ENCODE data around the gene RALGAPB.
A peak's percentile ranks its signal among the peaks of the same experiment; 100 is the strongest.
"Not testable (repeated sequence)": the region's sequence is repeated elsewhere in the genome, so short reads cannot be mapped to it uniquely, and the experiment has no call there.

The RALGAPB gene

DNA sequence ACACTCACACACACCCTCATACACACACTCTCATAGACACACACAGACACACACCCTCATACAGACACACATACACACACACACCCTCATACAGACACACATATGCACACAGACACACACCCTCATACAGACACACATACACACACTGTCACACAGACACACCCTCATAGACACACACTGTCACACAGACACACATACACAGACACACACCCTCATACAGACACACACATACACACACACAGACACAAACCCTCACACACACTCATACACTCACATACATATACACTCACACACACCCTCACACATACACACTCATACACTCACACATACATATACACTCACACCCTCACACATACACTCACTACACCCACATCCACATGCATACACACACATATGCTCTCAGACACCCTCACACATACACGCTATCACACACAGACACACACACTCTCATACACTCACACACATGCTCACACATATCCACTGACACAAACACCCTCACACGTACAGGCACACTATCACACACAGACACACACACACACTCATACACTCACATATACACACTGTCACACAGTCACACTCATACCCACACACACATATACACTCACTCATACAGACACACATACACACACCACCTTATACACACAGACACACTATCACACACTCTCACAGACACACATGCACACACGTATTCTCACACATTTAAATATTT lies 117.5 kb downstream of the RALGAPB start:
- no peak for DNase-seq

DNA sequence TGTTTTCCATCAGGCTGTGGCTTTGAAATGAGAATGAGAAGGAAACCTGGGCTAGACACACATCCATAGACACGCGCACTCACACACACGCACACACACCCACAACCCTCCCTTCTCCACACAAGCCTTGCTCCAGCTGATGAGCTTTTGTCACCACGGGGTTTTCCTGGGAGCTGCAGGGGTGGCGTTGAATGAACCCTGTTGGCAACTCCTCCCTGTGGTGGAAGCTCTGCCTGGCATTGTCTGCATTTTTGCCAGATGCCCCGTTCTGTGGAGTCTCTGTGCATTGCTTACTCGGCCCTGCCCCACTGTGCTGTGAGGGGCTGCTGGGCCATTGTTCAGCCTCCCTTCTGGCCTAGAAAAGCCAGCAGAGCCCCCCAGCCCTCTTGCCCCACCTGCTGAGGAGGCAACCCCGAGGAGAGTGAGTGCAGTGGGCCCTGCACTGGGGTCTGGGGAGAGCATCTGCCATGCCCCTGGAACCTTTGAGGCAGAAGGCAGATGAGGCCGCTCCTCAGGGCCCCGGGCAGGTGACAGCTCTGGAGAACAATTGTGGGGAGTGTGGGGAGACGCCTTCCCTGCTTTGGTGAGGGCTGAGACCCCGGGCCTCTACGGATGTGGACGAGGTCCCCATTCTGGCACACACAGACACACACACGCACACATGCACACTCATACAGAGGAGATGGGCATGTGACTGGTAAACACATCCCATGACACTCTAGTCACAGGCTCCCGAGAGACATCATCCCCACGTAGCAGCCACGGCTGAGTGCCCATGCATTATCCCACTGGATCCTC lies 118.2 kb downstream of the RALGAPB start:
- DNase-seq: no peak

DNA sequence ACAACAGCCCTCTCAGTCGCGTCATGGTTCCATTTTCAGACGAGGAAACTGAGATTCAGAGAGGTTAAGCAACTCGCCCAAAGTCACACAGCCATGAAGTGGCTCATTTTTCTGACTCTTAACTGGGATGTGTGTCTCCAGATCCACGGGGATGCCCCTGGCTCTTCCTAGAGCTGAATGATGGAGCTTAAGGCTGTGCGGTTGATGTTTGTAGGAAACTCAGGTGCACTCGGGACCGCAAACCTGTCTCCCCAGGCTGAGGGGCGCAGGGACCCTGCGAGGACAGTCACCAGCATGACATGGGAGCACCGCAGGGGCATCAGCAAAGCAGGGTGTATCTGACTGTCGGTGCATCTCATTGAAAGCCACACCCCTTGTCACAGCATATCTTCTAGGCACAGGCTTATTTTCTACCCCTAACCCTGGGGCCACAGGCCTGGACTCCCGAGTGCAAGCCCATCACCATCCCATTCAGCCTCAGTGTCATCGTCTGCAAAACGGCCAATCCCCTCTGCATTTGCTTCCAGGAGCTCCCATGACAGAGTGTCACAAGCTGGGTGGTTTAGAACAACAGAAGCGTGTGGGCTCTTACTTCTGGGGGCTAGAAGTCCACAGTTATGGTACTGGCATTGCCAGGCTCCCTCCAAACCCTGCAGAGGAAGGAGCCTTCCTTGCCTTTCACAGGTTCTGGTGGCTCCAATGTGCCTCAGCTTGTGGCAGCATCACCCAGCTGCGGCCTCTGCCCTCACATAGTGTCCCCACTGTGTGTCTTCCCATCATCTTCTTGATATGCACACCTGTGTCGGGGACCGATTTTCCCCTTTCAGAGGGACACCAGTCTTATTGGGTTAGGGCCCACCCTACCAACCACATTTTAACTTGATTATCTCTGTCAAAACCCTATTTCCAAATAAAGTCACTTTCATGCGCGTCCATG lies 119.1 kb downstream of the RALGAPB start:
- DNase-seq: no peak

DNA sequence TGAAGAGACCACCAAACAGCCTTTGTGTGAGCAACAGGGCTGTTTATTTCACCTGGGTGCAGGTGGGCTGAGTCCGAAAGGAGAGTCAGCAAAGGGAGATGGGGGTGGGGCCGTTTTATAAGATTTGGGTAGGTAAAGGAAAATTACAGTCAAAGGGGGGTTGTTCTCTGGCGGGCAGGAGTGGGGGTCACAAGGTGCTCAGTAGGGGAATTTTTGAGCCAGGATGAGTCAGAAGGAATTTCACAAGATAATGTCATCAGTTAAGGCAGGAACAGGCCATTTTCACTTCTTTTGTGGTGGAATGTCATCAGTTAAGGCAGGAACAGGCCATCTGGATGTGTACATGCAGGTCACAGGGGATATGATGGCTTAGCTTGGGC lies 119.8 kb downstream of the RALGAPB start:
- DNase-seq: not testable (repeated sequence)

DNA sequence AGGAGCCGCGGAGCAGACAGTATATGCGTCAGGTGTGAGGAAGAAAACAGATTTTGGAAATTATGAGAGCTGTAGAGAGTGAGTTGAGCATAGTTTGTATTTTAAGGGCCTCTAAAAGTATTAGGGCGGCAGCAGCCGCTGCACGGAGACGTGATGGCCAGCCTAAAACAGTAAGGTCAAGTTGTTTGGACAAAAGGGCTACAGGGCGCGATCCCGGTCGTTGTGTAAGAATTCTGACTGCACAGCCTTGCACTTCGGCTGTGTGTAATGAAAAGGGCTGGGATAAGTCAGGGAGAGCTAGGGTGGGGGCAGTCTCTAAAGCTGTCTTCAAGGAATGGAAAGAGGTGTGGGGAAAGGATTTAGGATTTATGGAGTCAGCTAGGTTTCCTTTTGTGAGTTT lies 121.6 kb downstream of the RALGAPB start:
- not testable (repeated sequence) for DNase-seq

DNA sequence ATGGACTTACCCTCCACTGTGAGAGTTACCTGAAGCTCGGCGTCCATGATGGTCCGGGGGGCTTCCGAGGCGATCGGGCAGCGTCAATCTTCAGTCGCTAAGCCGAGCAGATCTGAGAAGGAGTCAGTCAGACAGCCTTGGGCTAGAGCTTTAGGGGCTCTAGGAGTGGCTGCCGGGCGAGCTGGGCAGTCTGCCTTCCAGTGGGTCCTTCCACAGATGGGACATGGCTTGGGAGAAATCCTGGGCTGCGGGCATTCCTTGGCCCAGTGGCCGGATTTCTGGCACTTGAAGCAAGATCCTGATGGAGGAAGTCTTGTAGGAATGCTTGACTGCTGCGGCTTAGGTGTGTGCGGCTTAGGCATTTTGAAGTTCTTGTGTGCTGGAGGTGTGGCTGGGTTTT lies 123.2 kb downstream of the RALGAPB start:
- not testable (repeated sequence) for DNase-seq

DNA sequence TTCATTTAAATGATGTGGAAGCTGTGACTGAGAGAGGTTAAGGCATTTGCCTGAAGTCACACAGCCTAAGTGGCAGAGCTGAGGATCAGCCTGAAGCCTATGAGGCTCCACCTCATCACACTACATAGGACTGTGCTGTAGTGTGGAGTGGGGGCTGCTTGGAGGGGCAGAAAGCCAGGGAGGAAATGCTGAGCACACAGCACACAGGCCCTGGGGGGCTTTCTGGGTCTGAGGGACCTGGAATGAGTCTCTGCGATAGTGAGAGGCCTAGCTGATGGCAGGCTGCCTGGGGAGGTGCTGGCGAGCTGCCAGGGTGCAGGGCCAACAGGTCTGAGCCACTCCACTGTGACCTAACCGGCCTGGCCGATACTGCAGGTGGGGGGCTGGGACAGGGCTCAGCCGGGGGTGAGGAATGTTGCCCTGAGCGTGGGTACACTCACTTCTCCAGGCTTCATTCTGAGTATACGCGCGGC lies 126.8 kb downstream of the RALGAPB start:
- DNase-seq: no peak

DNA sequence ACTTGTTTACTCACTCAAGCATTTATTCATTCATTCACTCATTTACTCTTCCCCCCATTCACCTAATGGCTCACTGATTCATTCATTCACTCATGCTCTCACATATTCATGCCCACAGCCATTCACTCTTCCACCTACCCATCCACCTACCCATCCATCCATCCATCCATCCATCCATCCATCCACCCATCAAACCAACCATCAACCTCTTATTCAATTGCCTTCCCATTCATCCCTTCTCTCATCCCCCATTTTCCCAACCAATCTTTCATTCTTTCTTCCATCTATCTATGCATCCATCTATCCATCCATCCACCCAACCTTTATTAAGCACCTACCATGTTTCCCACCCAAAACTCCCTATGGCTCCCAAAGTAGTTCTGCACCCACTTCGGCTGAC lies 127.4 kb downstream of the RALGAPB start:
- no peak for DNase-seq

DNA sequence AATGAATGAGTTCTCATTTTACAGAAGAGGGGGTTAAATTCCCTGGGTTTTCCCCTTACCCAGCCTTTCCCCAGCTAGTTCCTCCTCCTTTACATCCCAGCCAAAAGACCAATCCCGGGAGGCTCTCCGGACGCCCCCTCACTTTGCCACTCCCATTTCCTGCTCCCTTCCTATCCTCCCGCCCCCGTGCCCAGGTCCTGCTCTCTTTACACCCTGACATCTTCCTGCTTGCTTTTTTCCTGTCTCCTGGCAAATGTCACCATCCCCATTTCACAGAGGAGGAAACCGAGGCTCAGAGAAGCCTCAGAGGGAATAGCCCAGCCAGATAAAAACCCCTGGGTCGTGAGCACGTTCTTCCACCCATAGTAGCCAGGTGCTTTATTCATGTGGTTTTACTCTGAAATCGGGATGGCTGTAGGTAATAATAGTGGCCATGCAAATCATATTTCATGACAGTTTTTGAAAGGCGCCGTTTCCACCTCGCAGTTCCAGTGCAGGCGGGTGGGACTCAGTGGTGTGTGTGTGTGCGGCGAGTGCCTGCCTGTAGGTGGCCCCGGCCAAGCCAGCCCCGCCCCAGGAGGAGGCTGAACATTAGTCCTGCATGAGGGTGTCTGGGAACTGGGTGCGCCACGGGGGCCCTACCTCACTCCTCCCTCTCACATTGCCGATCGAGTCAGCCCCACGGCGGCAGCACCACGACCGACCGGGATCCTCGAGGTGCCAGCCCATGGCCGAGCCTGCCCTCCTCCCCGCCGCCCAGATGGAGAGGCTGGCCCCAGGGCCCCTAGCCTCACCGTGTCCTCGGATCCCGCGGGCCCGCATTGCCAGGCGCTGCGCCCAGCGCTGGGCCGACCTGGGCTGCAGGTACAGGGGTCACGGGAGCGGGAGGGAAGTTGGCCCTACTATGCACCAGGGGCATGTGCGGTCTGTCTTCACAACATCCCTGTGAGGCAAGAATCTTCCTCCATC lies 128.9 kb downstream of the RALGAPB start, which contains the start of gene ARHGAP40:
TSS of gene ARHGAP40 (plus strand) at position 594 of the 969 bp plus-strand sequence.
- DNase-seq: peak; percentile 5

DNA sequence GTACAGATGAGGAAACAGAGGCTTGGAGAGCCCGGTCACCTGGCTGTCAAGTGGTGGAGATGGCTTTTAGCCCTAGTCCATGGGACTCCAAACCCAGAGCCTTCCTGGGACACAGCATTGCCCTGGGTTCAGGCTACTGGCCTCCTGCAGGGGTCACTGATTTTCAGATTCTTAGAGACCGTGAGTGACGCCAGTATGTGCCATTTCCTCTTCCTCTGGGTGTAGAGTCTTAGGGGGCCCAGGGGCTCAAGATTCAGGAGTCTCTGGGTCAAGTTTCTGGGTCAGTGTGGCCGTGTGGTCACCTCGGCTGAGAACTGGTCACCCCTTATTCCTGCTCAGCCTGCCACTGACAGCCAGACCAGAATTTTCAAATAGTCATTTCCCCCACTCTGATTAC lies 129.5 kb downstream of the RALGAPB start:
- no peak for DNase-seq

DNA sequence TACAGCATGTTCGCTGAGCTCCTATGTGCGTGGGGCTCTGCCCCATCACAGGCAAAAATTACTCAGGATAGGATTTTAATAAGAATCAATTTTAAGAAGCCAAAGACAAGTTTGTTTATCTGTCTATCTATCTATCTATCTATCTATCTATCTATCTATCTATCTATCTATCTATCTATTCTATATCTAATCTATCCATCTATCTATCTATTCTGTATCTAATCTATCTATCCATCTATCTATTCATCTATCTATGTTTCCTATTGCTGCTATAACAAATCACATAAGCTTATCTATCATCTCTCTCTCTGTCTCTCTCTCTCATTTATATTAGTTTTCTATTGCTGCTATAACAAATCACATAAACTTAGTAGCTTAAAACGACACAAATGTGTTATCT lies 130.6 kb downstream of the RALGAPB start:
- DNase-seq: no peak

DNA sequence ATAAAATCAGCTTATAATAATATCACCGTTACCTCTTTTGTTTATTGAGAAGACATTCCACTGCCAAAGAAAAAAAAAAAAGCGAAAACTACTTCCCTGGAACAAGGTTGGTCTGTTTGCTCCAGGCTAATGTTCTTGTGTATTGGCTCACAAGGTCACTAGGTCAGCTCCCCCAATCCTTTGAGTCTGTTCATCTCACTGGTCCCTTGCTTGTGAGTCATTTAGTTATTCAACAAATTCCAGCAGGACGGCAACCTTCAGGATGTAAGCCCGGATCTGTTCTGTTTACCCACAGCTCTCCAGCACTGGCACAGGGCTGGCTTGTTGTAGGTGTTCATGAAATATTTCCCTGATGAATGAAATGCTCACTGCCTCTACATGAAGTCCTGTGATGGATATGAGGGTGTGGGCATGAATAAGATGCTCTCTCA lies 132.2 kb downstream of the RALGAPB start:
- DNase-seq: no peak

DNA sequence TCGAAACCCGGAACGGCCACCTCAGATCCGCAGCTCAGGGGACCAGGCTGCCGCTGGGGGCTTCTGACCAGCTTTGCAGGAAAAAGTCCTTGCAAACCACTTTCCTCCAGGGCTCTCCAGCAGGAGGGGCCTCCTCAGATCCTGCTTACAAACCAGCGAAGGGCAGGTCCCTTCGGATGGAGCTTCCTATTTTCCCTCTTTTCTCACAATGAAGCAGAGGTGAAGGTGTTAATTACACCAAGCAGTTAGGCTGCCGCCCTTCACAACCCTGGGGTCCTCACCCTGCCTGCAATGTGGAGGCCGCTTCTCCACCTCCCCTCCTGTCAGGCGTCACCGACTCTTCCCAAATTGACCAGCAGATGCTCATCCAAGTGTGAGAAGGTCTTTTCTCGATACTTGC lies 134.7 kb downstream of the RALGAPB start:
- no peak for DNase-seq

DNA sequence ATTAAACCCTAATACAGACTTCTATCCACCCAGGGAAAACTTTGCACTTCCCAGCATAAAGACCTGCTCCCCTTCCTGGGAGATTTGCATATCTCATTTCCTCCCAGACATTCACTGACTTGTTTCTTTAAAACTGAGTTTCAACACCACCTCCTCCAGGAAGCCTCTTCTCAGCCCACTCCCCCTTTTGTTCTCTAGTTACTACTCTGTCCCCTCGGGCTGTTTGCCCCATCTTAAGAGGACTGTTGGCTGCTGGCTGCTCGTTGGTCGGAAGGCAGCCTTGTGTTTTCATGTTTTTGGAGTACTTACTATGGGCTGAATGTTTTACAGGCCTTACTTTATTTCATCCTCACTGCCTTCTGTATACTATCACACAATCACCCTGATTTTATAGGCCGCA lies 135.5 kb downstream of the RALGAPB start:
- DNase-seq: no peak

DNA sequence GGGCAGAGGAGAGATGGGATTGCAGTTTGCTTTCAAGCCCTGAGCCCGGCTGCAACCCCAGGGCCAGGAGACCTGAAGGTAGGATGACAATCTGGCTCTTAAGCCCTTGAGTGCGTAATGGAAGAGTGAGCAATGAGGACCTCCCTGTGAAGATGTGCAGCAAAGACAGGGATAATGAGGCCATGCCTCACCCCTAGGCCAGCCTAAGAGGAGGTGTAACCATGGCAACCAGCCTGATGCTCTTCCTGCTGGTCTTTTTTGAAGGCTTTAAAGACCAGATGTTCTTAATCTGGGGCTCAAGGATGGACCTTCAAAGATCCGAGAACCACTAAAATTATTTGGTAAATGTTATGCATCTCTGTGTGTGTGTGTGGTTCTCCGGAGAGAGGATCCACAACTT lies 137.2 kb downstream of the RALGAPB start:
- no peak for DNase-seq

DNA sequence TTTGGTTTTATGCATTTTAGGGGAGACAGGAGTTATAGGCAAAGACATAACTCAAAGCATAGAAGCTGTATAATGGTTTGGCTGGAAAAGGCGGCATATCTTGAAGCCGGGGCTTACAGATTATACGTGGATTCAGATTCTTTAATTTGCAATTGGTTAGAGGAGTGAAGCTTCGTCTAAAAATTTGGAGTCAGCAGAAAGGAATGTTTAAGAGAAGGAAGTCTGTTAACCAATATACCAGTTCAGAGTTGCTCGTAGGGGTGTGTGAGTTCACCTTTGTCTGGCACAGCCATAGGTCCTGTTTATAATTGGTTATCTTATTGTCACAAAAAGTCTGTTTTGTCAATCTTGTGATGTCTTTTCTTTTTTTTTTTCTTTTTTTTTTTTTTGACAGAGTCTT lies 137.9 kb downstream of the RALGAPB start:
- DNase-seq: no peak

DNA sequence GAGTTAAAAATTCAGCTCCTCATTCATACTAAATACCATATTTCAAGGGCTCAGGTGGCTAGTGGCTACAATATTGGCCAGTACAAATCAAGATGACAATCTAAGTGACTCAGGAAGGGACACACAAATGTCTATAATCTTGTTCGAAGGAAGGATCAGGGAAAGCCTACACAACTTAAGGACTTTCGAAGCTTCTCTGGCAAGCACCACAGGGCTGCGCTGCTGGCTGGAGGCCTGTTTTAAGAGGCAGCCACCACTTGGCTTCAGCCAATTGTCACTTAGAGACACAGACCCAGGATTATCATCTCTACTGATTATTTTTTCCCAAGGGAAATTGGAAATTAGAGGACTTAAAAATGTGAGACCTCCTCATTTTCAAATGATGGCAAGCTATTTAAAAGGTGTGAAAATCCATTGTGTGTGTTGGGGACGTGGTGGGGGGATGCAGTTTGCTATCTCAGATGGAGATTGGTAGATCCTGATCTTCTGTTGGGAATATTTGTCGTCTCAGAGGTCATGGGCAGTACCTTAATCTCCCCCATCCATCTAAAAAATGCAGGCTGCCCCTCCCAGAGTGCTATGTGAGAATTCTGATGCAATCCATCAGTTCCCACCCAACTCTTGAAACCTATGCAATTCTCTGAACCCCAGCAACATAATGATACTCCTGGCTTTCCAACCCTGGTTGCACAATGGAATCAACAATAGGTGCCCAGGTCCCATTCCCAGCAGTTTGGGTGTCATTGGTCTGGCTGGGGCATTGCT lies 140.3 kb downstream of the RALGAPB start:
- no peak for DNase-seq

DNA sequence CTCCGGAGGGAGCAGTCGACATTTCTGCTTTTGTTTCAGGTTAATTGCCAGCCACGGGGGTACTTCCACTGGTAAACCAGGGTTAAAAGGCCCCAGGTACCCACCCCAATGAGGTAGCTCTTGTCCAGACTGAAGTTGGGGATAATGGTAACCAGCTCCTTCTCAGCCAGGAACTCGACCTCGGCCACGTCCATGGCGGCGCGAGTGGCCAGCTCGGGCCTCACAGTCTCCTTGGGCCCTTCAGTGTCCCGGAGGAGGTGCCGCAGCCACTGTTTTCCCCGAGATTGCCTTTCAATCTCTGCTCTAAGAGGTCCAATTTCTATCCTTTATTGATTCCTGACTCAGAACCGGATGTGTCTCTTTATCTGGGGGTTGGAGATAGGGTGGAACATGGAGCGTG lies 142.6 kb downstream of the RALGAPB start:
- DNase-seq: no peak

DNA sequence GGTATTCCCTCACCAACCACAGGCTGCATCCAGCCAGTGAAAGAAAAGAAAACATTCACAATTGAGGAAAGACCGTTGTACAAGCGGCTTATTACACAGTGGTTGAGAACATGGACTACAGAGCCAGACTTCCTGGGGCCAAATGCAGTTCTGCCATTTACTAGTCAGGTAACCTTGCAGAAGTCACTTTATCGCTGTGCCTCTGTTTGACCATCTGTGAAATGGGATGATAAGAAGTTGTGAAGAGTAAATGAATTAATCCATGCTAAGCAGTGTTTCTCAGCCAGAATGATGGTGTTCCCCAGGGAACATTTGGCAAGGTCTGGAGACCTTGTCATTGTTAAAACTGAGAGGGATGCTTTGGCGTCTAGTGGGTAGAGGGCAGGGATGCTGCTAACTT lies 143.8 kb downstream of the RALGAPB start:
- no peak for DNase-seq

DNA sequence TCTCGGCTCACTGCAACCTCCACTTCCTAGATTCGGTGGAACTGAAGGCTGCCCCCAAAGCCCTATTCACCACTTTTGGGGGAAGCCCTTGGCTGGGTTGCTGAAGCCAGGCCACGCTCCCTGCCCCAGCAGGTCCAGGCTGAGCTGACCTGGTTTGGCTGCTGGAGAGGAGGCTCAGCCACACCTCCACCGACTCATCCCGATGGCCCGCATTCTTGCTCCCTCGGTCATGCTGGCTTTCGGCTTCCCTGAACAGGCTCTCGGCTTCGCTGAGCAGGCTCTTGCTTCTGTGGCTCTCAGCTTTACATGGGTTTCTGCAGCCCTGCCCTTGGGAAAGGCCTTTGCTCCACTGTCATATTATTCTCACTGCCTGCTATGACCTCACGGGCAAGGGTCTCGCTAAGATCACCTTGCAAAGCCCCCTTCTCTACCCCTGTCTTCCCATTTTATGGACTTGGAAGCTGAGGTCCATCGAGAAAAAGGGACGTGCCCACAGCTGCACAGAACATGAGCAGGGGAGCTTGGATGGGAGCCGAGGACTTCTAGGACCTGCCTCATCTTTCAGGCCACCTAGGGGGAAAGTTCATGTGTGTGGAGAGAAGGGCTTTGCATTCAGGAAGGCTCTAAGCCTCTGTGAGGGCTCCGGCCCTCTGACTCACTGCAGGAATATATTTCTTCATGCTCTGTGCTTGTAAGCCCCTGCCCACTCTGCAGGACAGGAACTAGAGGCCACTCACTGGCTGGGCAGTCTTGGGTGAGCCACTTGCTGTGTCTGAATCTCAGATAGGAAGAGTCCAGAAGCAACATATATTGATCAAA lies 144.6 kb downstream of the RALGAPB start:
- no peak for DNase-seq

Data from activated CD4-positive, alpha-beta T cell treated with anti-CD3 and anti-CD28 coated beads, Interleukin-2, amount 50 U/mL, for 16 hours (primary cell).